ENCODE measurements around the gene SSBP2.
"Not testable (repeated sequence)": the region's sequence is repeated elsewhere in the genome, so short reads cannot be mapped to it uniquely, and the experiment has no call there.

The SSBP2 gene

DNA sequence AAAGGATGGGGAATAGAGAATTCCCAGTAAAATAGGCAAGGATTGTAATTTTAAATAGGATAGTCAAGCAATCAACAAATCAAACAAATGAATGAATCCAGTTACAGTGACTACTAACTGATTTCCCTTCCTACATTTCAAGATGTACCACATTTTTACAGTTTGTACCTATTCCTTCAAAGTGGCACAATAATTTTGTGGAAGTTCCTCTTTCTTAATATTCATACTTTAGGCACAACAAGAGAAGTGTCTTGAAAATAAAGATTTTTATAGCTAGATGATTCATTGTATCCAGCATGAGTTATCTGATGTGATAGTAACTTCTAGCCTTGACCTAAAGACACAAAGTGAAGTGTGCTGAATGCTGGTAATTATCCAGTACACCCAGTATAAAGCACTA, 234.8 kb downstream of the SSBP2 start:
- DNase-seq = no peak

DNA sequence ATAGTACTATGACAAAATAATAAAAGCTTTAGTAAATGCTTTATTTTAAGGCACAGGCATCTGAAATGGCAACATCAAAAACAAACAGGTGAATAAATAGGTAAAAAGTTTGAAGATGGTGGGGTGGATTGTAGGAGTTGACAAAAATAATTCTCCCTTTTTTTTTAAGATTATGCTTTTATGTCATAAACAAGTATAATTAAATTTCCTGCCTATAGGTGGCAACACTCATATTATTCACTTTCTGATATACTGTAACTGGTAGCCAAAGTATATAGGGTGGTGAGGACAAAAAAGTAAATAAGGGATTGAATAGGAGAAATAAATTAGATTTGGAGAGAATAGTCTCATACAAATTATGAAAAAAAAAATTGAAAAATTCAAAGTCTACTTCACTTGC, 236.9 kb downstream of the SSBP2 start:
- DNase-seq = no peak

DNA sequence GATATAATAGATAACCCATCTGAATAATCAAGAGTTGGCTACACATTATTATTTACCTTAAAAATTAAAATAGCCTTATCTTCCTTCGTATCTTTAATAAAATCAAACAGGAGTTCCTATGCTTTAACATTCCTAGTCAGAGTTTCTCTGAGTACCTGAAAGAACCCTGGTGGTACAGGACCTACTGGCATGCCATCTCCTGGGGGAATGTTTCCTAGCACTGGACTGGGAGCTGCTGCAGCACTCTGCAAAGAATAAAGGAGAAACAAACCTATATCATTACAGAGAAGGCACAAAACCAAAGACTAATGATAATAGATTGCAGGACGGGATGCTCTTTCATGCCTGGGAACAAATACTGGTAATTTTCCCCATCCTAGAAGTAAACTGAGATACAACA, 237.4 kb downstream of the SSBP2 start:
- DNase-seq = no peak

DNA sequence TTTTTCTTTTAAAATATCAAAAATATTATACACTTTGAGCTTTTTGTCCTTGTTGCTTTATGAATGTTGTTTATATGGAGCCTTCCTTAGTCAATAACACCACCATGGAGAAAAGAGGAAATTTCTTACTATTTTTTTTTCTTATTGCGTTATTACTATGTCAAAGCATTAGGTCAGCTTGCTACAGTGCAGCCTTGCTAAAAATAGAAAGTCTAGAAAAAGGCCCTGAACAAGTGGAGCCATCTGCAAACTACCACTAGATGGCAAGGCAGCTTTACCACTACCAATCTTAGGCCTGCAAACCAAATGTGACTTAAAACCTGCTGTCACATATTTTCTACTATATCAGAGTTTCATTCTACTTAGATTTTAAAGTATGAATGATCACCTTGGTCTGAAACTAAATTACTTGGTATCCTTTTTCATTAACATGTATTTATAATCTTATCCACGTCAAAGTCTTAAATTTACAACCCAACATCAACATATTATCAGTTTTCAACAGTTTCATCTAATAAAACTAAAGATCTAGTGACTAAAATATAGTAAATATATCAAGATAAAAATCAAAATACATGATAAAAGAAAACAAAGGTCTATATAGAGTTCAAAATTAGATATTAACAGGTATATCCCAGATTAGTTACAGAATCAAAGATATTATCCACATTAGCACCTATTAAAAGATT, 243.9 kb downstream of the SSBP2 start:
- peak; percentile 74 for DNase-seq

DNA sequence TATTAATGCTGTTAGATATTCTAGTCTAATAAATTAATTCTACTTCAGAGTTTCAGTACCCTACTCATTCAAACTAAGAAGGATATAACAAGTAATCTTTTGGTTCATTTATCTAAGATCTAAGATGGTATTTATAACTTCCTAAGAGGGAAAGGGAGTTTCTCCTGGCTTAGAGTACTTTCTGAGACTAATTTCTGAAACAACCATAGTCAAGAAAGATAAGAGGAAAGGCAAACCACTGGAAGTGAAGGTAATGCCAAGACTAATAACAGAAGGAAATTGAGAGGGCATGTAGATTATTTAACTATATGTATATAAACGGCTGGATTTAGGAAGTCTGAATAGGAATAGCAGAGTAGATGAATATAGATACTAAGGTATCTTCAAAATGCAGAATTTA, 244.5 kb downstream of the SSBP2 start:
- no peak for DNase-seq

DNA sequence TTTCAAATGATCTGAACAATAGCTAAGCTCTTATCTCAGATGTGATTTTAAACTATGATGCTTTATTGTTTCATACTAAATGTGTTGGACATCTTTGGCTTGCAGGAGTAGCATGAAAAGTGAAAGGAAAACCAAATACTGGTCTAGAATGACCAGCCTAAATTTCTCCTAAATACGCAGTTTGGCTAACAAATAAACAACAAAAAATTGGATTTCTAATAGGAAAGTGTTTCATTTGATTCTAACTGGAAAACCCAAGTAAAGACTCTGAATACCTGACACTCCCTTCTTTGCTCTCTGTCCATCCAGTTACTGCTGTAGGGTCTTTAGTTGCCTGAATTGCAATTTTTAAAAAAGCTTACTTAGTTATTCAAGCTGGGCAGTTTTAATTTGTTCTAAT, 245.2 kb downstream of the SSBP2 start:
- no peak for DNase-seq

DNA sequence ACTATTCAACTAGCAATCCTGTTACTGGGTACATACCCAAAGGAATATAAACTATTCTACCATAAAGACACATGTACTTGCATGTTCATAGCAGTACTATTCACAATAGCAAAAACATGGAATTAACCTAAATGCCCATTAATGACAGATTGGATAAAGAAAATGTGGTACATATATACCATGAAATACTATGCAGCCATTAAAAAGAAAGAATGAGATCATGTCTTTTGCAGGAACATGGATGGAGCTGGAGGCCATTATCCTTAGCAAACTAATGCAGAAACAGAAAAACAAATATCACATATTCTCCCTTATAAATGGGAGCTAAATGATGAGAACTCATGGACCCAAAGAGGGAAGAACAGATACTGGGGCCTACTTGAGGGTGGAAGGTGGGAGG, 247.3 kb downstream of the SSBP2 start:
- DNase-seq = not testable (repeated sequence)

DNA sequence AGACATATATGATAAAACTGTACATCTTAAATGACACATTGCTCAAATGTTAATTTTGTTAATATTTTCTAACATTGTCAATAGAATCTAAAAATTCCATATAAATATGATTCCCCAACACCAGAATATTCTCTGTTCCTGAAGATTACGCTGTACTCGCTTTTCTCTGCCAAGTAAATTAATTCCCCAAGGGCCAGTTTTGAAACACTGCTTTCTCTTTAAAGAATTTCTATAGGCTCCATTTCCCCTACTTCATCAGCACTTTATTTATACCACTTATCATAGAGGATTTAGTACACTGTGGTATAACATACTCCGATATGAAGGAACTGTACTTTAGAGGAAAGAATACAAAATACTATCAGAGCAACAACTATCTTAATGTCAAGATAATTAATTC, 255.6 kb downstream of the SSBP2 start:
- DNase-seq = no peak

DNA sequence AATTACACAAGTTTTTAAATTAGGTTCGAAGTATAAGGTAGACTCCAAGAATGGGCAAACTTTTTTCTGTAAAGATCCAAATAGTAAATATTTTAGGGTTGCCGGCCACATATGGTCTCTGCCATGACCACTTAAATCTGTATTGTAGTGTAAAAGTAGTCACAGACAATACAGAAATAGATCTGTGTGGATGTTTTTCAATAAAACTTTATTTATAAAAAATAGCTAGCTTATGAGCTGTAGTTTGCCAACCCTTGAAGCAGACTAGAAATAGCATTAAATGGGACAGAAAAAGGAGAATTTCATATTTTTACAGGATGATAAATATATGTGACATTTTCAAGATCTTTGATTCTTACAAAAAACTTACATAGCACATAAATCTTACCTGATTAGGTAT, 262.0 kb downstream of the SSBP2 start:
- DNase-seq = no peak

DNA sequence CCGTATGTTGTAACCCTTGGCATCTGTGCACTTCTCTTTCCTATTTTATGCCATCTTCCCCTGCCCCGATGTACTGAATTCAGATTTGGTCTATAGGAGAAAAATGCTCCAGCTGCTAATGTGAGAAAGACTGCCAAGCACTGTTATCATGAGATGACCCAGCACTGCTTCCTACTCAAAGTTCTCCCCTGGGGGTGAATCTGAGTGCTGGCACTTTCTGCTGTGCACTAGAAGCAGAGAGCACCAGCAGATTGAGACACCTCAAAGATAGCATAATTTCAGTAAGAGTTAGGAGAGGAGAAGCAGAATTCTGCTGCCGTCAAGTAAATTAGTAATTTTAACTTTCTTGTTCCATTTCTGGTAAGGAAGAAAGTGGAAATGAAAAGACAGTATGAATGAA, 264.2 kb downstream of the SSBP2 start:
- DNase-seq = no peak

DNA sequence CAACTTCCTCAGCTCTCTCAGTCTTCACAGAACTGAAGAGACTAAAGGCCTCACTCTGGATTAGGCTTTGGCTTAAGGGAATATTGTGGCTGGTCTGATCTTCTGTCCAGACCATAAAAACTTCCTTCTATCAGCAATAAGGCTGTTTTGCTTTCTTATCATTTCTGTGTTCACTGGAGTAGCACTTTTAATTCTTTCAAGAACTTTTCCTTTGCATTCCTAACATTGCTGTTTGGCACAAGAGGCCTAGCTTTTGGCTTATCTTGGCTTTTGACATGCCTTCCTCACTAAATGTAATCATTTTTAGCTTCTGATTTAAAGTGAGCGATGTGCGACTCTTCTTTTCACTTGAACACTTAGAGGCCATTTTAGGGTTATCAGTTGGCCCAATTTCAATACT, 268.3 kb downstream of the SSBP2 start:
- no peak for DNase-seq

DNA sequence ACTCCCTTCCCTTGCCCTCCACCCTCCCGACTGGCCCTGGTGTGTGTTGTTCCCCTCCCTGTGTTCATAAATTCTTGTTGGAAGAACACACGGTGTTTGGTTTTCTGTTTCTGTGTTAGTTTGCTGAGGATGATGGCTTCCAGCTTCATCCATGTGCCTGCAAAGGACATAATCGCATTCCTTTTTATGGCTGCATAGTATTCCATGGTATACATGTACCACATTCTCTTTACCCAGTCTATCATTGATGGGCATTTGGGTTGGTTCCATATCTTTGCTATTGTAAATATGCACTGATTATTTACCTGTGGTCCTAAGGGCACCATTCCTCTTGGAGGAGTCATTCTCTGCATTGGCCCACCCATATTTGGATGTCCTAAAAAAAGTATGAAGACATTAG, 277.5 kb downstream of the SSBP2 start:
- not testable (repeated sequence) for DNase-seq

DNA sequence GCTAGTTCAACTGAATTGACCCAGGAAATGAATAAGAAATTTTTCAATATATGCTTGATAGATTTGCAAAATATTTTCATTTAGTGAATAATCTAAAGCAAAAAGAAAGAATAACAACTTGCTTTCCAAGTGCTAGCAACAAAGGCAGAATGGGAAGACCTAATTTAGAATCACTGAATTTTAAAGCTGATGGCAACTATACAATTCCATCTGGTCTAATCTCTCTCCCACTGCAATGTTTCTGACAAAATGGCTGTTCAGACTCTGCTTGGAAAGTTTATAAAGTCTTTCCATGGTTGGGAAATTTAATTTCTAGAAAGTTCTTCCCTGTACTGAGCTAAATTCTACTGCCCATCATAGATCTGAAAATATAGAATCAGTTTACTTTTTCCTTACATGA, 281.2 kb downstream of the SSBP2 start:
- DNase-seq = no peak

DNA sequence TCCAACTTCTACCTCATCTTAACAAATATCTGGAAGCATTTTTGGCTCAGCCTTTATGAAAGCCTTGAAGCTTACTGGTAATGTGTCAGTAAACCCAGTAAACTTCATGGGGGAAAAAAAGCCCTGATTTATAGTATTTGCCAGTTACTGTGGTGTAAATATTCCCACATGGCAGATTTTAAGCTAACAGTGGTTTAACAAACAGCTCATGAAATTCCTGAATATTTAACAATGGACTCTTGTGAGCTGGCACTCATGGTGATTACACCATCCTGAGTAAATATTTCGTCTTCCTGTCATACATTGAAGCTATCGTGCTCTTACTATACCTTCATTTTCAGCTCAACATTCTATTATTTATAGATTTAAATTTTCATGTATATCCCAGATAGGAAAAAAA, 300.0 kb downstream of the SSBP2 start:
- no peak for DNase-seq

DNA sequence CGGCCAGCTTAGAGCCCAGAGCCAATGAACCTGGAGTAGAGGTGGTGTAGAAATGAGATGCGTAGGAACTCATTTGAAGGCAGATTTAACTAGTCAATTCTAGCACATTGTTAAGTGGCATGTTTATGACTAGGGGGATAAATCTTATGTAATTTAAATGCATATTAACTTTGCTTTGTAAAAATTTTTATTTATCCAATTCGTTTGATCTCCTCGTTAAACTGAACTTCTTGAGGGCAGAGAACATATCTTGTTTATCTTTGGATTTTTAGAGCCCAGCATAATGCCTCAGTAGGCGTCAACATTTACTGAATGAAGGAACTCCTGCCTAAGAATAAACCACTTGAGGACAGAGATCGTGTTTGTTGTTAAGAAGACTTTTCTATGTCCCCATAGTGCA, 315.9 kb downstream of the SSBP2 start:
- DNase-seq = no peak

DNA sequence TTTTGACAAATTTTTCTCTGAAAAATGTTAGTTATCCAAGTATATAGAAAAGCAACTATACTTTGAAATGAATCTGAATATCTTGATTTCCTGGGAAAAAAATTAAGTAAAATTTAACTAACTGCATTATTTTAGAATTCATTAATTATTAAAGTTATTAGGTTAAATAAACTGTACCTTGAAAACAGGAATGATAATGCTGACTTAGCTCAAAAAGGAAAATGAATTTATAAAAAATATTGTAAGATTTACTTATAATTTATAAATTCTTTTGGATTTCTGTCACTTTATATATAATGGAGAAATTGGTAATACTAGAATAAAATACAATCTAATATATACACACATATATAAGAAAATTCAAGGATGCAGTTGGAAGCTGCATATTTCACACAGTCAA, 320.9 kb downstream of the SSBP2 start:
- DNase-seq = no peak

DNA sequence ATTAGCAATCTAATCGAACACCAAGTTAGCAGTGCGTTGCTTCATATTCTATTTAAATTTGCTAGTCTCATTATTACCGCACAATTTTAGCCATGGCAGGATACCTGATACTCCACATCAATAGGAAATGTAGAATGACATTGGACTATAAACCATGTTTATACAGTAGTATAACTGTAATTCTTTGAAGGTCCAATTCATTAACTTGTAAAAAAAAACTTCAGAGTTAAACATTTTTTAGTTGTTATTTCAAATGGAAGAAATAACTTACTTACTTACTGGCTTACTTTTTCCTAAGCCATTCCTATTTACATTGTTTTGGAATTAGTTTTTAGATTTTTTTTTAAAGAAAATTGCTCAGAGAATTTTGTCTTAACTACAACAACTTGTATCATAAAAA, 321.5 kb downstream of the SSBP2 start:
- no peak for DNase-seq

DNA sequence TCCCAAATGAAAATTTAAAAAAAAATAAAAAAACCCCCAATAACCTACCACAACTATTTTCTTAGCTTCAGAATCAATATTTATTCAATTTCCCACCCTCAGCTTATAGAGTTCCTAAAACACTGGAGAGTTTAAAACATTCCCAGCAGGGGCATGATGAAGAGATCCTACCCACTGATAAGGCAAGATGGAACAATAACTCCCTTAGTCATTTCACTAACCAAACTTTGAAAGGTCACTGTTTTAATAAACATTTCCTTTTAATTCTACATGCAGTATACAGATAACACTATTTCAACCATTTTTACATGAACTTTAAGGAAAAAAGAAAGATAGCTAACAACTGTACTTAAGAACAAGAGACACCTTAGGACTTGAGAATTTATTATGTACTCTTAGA, 322.0 kb downstream of the SSBP2 start:
- DNase-seq = no peak

DNA sequence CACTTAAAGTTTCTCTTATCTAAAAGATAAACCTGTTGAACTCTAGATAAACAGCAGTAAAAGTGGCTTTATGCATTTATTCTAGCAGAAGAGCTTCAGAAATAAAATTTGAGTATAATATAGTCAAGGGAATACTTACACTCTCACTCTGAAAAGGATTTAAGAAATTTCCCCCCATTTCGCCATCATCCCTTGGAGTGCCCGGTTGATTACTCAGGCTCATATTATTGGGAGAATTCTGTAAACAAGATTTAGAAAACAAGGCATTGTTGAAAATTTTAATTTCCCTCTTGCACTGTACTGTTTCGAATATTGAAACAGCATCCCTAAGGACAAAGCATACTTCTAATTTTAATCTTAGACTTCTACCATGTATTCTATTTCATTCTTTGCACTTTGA, 322.5 kb downstream of the SSBP2 start:
- no peak for DNase-seq

DNA sequence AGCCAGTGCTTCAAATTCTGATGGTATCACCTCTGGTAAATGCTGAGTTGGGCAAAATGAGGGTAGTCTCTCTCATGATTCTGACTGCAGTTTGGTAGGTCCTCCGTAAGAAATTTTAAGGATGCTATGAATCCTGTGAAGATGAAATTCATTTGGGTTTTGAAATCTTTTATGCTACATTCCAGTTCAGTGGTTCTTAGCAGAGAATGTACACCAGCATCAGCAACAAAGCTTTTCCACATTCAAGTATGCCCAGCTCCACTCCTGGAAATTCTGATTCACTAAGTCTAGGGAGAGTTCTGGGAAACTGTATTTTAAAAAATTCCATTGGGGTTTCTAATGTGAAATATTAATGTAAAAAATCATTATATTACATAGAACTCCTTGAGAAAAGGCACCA, 323.3 kb downstream of the SSBP2 start:
- no peak for DNase-seq

DNA sequence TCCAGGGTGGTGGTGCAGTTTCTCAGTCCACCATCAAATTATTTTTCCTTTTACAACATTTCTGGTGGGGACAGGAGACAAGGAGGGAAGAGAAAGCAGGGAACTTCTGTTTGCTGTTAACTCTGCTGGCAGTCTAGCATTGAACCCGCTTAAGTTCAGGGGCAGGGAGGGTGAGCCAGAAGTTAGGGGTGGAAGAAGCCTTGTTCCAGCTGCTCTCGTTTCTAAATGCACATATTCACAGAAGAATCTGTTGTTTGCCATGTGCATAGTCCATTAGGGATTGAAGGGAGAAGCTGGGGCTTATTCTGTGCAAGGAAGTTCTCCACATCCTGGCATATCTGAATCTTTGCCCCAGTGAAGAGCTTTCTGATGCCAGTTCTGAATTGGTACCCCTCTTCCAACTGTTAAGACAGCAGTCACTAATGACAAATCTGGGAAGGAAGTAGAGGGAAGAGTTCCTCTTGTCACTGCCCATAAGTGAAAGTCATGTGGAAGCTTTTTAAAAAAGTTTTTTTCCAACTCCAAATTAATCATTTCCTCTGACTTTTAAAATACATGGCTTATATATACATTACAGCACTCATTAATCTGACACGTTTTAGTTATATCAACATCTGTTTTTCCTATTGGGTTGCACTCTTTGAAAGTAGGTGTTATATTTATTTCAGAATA, 324.4 kb downstream of the SSBP2 start:
- no peak for DNase-seq

DNA sequence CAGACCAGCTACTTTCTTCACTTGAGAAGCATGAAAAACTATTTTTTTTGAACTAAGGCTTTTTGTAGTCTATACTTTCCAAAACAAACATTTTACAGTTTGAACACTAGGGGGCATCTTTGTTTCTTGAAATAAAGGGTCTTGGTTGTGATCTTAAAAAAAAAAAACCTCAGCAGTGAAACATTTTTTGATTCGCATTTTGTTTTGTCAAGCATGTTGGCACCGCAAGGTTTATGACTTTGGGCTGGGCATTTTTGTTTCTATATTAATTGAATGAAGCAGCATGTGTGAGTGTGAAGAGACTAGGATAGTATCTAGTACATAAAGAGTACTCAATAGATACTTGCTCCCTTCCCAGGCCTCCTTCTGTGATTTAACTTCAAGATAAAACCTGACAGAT, 325.3 kb downstream of the SSBP2 start:
- peak; percentile 29 for DNase-seq

DNA sequence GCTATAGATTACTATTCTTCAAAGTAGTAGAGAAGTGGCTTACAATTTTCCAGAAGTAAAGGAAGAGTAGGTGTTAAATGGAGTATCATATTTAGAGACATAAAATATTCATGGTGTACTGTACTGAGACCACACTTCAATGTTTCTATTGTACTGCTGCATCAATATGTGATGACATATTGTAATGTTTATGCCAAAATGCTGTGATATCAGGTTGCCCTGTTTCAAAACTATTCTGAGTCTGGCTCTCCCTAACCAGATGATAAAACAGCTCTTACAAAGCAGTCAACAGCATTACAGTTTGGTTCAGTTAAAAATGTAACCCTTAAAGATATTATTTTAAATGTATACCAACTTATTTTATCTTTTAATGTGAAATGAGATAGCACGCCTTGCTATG, 326.2 kb downstream of the SSBP2 start:
- DNase-seq = no peak

DNA sequence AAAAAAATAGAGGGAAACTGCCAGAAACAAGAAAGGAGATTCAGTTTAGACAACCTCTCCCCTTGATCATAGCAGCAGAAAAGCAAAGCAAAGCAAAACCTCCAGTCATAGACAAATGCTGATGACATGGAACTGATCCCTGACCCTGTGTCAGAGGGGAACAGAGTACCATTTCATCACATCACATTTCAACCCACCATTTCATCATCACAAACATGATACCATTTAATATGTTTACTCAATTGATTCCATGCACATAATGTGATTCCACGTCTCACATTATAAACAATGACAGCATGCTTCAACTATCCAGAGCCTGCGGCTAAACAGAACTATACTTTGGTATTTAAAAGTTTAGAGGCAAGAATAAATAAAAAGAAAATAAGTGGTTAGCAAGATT, 328.2 kb downstream of the SSBP2 start:
- DNase-seq = no peak

DNA sequence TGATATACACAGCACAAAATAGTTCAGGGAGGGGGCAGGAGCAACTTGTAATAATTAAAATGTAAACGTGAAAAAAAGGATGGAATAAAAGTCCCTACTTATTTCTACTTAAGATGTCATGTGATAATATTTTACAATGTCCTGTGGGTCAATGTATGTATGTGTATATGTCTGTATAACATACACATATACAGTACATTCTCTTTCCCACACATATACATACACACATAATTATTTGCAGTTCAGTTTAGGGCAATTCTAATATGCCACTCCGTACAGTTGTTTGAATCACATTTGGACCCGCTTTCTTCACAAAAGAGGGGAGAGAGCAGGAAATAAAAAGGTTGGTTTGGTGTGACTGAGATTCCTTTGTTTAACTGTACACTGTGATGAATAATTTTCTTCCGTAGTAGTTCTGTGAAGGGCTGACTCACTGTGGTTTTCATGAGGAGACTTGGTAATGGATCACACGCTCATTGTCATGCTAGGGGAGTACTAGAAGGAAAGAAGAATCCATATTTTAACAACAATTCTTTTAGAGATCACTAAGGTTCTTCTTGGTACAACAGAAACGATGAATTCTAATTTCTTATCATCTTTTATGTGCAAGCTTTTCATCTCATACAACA, 330.7 kb downstream of the SSBP2 start:
- DNase-seq = no peak

Measured in NCI-H774 (cell line).